HEK293 (cell line): ENCODE measurements around the gene TMEM170B.

Source experiments
- CTCF ChIP-seq: fragments of 450-650 bp; formaldehyde crosslinking; IDR thresholded peaks from 2 replicates; pipeline ENCODE4 v1.5.1; 2016; ENCODE audit warnings: missing biosample characterization, missing genetic modification characterization
- KLF8 ChIP-seq: fragments of 450-650 bp; formaldehyde crosslinking; IDR thresholded peaks from 2 replicates; pipeline ENCODE4 v1.5.1; 2016; ENCODE audit warnings: missing biosample characterization, missing genetic modification characterization
- ZBTB20 ChIP-seq: fragments of 450-650 bp; formaldehyde crosslinking; IDR thresholded peaks from 2 replicates; pipeline ENCODE4 v1.5.1; 2016; ENCODE audit warnings: missing biosample characterization, missing genetic modification characterization
- ZBTB8A ChIP-seq: fragments of 450-650 bp; formaldehyde crosslinking; IDR thresholded peaks from 2 replicates; pipeline ENCODE4 v1.5.1; 2016; ENCODE audit warnings: missing biosample characterization, missing genetic modification characterization
- ZNF148 ChIP-seq: fragments of 450-650 bp; formaldehyde crosslinking; IDR thresholded peaks from 2 replicates; pipeline ENCODE4 v1.5.0; 2017; ENCODE audit warnings: missing biosample characterization, missing genetic modification characterization, borderline replicate concordance
- ZNF16 ChIP-seq: fragments of 450-650 bp; formaldehyde crosslinking; IDR thresholded peaks from 2 replicates; pipeline ENCODE4 v1.5.1; 2016; ENCODE audit warnings: low read depth, missing biosample characterization, missing genetic modification characterization
- ZNF174 ChIP-seq: fragments of 450-650 bp; formaldehyde crosslinking; IDR thresholded peaks from 2 replicates; pipeline ENCODE4 v1.5.0; 2017; ENCODE audit warnings: missing biosample characterization, mild to moderate bottlenecking, missing genetic modification characterization
- ZNF175 ChIP-seq: fragments of 450-650 bp; formaldehyde crosslinking; IDR thresholded peaks from 2 replicates; pipeline ENCODE4 v1.5.1; 2016; ENCODE audit warnings: missing biosample characterization, missing genetic modification characterization
- ZNF302 ChIP-seq: fragments of 450-650 bp; formaldehyde crosslinking; IDR thresholded peaks from 2 replicates; pipeline ENCODE4 v1.5.1; 2016; ENCODE audit warnings: missing biosample characterization, missing genetic modification characterization, low read depth
- ZNF548 ChIP-seq: fragments of 450-650 bp; formaldehyde crosslinking; IDR thresholded peaks from 2 replicates; pipeline ENCODE4 v1.5.1; 2016; ENCODE audit warnings: missing biosample characterization, missing genetic modification characterization
- ZNF777 ChIP-seq: fragments of 450-650 bp; formaldehyde crosslinking; IDR thresholded peaks from 2 replicates; pipeline ENCODE4 v1.5.1; 2017; ENCODE audit warnings: missing biosample characterization, missing genetic modification characterization, borderline replicate concordance

GRCh38 chr6:11622156-11622555, 84.6 kb downstream of the TMEM170B start:
- TF ChIP-seq CTCF (tag by site-specific recombination) = no peak
- no peak for TF ChIP-seq ZNF148
- TF ChIP-seq ZNF548 (tag by site-specific recombination) = no peak
- TF ChIP-seq ZBTB8A (tag by site-specific recombination) = no peak
- no peak for TF ChIP-seq ZNF174 (tag by site-specific recombination)
- no peak for TF ChIP-seq ZNF777 (tag by site-specific recombination)
- TF ChIP-seq KLF8 (tag by site-specific recombination) = no peak
- no peak for TF ChIP-seq ZNF175
- TF ChIP-seq ZNF16 (tag by site-specific recombination) = no peak
- no peak for TF ChIP-seq ZNF302 (tag by site-specific recombination)
- no peak for TF ChIP-seq ZBTB20 (tag by site-specific recombination)
